Stimulated activated CD8-positive, alpha-beta memory T cell treated with anti-CD3 and anti-CD28 coated beads, Interleukin-15, amount 100 ng/mL, for 4 hours (primary cell): ENCODE data around the gene ZFYVE28.
"Not testable (repeated sequence)": the region's sequence is repeated elsewhere in the genome, so short reads cannot be mapped to it uniquely, and the experiment has no call there.

Source experiments
- DNase-seq, 2 donors: peaks; one replicate each; pipeline ENCODE4 v3.0.0-alpha.2; 2020; ENCODE audit warnings: low read depth in 2 of 2

ZFYVE28 gene

GRCh38 chr4:2289311-2289954 is 129.0 kb downstream of the ZFYVE28 start:
- no peak for DNase-seq

DNA sequence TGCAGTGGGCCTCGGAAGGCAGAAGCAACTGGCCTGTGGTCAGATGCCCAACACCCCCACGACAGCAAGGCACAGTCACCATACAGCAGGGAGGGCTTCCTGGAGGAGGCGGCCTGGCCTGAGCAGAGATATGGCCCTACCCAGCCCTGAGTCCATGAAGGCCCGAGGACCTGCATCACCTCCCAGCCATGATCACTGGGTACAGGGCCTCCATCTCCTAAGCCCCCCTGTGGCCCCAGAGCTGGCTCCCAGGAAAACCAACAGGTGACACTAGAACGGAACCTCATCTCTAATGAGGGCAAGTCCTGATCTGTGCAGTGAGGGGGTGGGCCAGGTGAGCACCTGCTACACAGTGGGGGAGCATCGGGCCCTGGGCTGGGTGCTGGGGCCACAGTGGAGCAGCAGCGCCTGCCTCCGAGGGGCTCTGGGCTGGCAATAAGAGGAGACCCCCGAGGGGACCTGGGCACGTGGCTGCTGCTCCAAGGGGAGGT is 130.3 kb downstream of the ZFYVE28 start:
- DNase-seq: no peak

DNA sequence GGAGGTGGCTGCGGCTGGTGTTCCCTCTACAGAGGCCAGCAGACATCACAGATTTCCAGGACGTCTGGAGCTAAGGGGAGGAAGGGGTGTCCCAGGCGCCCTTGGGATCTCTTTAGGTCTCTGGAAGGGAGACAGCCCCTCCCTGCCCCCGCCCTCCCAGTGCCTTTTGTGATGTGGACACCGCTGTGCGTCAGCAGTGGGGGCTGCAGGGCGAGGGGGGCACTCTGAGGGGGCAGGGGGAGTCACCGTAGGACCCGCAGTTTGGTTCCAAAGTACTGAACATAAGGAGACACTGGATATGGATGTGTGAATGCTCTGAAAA is 130.9 kb downstream of the ZFYVE28 start:
- DNase-seq: no peak

DNA sequence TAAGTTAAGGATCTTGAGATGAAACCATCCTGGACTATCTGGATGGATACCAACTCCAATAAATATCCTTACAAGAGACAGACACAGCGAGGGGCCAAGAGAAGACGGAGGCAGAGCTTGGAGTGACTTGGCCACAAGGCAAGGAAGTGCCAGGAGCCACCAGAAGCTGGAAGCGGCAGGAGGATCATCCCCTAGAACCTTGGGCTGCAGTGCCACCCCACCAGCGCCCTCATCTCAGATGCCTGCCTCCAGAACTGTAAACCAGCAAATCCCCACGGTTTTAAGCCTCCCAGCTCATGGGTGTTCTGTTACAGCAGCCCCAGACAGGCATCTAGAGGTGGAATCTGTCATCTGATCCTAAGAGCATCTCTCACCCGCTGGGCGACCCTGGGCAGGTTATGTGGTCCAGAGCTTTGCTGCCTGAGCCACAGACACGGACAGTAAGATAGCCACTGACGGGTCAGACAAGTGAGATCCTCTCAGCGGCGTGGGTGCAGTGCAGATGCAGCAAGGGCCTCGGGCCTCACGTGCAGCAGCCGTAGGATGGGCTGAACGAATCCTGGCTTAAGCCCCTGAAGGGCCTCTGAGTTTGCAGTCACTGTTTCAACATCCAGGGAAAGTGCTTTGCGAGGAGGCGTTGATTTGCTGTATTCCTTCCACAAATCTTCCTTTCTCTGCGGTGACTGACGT is 131.4 kb downstream of the ZFYVE28 start:
- no peak for DNase-seq

GRCh38 chr4:2285613-2286381 is 132.6 kb downstream of the ZFYVE28 start:
- DNase-seq: no peak

- no peak for DNase-seq
Measured at GRCh38 chr4:2284934-2285612, 133.4 kb downstream of the ZFYVE28 start.

DNA sequence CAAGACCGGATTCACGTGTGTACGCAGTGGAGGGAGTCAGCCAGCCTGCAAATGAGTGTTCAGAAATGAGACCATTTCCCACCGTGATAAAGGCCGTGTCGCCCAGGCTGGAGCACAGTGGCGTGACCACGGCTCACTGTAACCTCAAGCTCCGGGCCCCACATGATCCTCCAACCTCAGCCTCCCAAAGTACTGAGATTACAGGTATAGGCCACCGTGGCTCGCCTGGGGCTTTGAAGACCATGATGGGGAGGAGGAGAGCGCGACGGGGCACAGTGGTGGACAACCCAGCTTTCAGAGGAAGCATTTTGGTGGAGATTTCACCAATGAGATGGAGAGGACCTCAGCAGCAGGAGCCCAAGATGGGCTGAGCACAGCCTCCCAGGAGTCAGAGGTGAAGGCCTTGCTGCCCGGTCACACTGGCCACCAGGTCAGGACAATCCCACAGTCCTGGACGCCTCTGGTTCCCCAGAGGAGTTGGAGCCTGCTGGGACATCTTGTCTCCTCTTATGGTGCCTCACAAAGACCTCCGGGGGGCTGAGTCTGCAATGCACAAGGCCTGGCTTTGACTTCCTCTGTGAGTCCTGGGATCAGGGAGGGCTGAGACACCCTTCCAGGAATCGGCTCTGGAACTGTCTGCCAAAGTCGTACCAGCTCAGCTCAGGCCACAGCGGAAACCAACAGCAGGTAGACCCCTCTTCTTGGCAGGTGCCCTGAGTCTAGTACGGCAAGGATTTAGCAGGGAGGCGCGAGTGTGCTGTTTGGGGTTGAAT is 134.1 kb downstream of the ZFYVE28 start:
- DNase-seq: no peak

DNA sequence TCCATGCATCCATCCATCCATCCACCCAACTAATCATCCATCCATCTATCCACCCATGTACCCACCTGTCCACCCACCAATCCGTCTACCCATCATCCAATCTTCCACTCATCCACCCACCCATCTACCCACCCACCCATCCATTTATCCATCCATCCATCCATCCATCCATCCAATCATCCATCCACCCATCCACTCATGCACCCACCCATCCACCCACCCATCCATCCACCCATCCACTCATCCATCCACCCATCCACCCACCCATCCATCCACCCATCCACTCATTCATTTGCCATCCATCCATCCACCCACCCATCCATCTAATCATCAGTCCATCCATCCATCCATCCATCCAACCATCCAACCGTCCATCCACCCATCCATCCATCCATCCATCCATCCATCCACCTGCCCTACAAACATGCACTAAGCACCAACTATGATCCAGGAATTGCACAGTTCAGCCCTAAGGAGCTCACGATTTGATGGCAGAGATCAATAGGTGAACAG is 135.2 kb downstream of the ZFYVE28 start:
- DNase-seq: no peak

GRCh38 chr4:2281575-2282343 is 136.7 kb downstream of the ZFYVE28 start:
- DNase-seq: peak; percentile 48 to 58

- DNase-seq: no peak
Measured at GRCh38 chr4:2280531-2281300, 137.7 kb downstream of the ZFYVE28 start.

DNA sequence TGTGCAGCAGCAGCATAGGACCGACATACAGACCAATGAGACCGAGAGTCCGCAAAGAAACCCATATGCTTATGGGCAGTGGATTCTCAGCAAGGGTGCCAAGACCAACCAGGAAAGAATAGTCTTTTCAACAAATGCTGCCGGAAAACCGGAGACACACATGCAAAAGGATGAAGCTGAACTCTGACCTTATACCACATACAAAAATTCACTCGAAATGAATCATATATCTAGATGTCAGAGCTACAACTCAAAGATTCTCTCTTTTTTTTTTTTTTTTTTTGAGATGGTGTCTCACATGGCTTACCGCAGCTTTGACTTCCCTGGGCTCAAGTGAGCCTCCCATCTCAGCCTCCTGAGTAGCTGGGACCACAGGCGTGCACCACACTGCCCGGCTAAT is 140.5 kb downstream of the ZFYVE28 start:
- DNase-seq: no peak

GRCh38 chr4:2276581-2277325 is 141.7 kb downstream of the ZFYVE28 start:
- DNase-seq: no peak

DNA sequence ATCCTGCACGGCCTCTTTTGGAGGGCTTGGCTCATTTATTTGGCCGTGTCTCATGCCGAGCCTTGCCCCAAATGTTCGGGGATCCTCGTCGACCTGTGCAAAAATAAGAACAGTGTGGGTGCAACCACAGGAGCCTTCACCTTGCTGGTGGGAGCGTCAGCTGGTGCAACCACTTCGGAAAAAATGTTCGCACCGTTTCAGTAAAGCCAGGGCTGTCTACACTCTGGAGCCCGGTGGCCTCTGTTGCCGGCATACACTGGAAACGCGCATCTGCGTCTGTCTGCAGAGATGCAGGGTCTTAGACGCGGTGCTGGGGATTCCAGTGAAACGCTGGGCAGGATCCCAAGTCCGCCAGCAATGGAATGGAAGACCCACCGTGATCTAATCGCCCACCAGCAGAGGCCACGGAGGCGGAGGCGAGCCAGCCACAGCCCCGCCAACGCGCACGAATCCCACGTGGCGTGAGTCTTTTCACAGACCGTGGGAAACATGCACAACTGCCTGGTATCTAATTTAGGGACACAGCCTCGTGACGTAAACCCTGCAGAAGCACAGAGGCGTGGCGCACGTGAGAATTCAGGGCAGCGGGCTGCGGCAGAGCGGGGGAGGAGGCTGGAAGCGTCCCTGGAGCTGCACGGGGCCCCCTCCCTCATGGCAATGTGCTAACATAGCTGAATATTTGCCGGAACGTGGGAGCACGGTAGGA is 142.7 kb downstream of the ZFYVE28 start:
- DNase-seq: no peak

GRCh38 chr4:2275044-2275397 is 143.4 kb downstream of the ZFYVE28 start:
- not testable (repeated sequence) for DNase-seq

DNA sequence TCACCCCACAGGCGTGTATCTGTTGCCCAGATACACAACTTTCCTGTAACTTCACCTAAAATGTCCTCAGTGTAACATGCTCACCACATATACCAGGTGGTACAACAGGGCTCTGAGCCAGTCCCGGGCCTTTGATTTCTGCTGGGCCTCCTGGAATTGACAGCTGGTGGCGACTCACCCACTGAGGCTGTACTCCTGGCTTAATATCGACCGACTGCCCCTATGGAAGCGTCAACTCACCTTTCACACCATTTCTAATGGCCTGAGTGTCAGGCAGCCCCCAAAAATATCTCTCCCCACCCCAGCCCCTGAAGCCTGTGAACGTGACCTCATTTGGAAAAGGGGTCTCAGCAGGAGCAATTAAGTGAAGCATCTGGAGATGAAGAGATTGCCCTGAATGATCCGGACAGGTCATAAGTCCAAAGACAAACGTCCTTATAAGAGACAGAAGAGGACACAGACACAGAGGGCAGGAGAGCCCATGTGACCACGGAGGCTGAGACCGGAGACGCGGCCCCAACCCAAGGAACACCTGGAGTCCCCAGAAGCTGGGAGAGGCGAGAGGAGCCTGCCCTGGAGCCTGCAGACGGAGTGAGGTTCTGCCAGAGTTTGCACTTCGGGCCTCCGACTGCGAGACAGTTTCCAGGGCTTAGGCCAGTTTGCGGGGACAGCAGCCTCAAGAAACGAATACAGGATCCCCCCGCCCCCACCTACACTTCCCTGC is 144.0 kb downstream of the ZFYVE28 start:
- no peak for DNase-seq

DNA sequence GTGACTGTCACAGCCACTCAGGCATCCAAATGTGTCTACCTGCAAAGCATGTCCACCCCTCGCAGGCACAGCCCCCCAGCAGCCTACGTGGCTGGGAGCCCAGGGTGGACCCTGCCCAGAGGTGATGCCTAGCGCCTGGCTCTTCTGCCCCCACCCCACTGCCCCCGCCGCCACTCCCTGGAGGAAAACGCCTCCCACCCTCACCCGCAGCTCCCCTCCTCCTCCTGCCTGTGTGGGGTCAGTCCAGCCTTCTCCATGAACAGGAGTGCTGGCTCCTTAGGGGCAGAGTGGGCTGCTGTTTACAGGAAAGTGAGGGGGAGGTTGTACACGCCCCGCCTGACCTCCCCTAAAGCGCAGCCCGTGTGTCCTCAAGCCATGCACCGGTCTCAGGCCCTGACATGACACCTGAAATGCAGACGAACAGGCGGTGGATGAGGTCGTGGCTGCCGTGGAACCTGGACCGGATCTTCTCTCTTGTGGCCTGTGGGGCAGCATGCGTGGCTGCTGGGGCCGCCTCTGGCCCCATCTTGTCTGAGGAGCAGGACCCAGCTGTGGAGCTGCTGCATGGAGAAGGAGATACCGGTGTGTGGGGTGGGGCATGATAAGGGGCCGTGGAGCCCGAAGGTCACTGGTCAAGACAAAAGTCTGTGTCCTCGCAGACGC is 144.7 kb downstream of the ZFYVE28 start:
- no peak for DNase-seq

DNA sequence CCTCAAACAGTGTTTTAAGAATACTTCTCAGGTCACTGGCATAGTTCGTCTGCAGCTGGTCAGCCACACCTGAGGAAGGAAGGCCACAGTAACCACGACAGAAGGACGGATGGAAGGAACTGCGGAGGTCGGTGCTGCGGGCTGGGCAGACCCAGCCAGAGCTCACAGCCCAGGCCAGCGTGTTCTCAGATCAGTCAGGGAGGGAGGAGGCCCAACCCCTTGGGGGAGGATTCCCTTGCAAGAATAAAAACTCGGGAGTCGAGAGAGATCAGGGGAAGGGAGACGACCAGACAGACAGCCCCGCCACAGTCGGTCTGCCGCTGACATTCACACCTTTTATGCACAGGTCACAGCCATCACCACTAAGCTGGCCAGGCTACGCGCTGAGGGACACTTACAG is 145.2 kb downstream of the ZFYVE28 start:
- DNase-seq: no peak

GRCh38 chr4:2272828-2273120 is 145.7 kb downstream of the ZFYVE28 start:
- no peak for DNase-seq
